ENCODE measurements around the gene GPN1. TPM values are rescaled to one million over a fixed set of nuclear protein-coding genes. Genes with fewer than 3 reads are reported as not detected.
"Not testable (repeated sequence)": the region's sequence is repeated elsewhere in the genome, so short reads cannot be mapped to it uniquely, and the experiment has no call there.

Gene GPN1
- total and polyA plus RNA-seq, 7 donors: 24.2 to 57.1 (median 27.8) TPM

GRCh38 chr2:27615316-27615715 lies 13.5 kb upstream of the GPN1 start:
- Histone ChIP-seq H3K9me3 (no peaks in the 10 kb centered on the region), H3K4me3 (no peak overlapping the region), H3K4me1 (no peaks in the 10 kb centered on the region), H3K27ac (no peak overlapping the region), H3K36me3 (ENCODE audit: insufficient read depth in 1 of 2, low read depth in 1 of 2) (peaks cover 4 to 67% of the 10 kb centered on the region in 2 donors), H3K27me3 (ENCODE audit: insufficient read depth in 3 of 3, low read length in 2 of 3) (no peaks in the 10 kb centered on the region)
- TF ChIP-seq CTCF (IDR thresholded peaks at IDR 0.05): no peak
- ATAC-seq (no peak), DNase-seq (no peak)
- 97 to 98% (median 98%) methylated on average over 3 of the region's 3 CpGs for WGBS, 3 donors
- intact Hi-C loops (cut with DNase I): no loop called here

- ATAC-seq: no peak
- H3K36me3 ChIP-seq (ENCODE audit: insufficient read depth in 1 of 2, low read depth in 1 of 2): peaks cover 3 to 77% of the 10 kb centered on the region in 2 donors
These were observed 7.3 kb upstream of the GPN1 start for GRCh38 chr2:27621524-27621923.

GRCh38 chr2:27622921-27623384 lies 5.9 kb upstream of the GPN1 start:
- WGBS, 3 donors: 84 to 91% (median 90%) methylated on average over 3 of the region's 3 CpGs
- TF ChIP-seq CTCF (IDR thresholded peaks at IDR 0.05): no peak
- Histone ChIP-seq H3K4me3 (no peak overlapping the region), H3K27me3 (ENCODE audit: insufficient read depth in 3 of 3, low read length in 2 of 3) (no peaks in the 10 kb centered on the region), H3K36me3 (ENCODE audit: insufficient read depth in 1 of 2, low read depth in 1 of 2) (peaks cover 3 to 62% of the 10 kb centered on the region in 2 donors), H3K4me1 (peaks cover 3% of the 10 kb centered on the region), H3K27ac (no peak overlapping the region), H3K9me3 (no peaks in the 10 kb centered on the region)
- ATAC-seq (no peak), DNase-seq (no peak)
- intact Hi-C loops (cut with DNase I): loop anchor here in 1 of 2 donors (10.0 kb wide), 1 partner anchor 128 kb away; the partner anchor contains the start of genes FNDC4 and GCKR

More at GRCh38 chr2:27621524-27621923, 7.3 kb upstream of the GPN1 start:
- DNase-seq: no peak
- 69 to 81% (median 78%) methylated on average over 1 of the region's 1 CpG for WGBS, 3 donors
- Histone ChIP-seq H3K4me3 (no peak overlapping the region), H3K27me3 (ENCODE audit: insufficient read depth in 3 of 3, low read length in 2 of 3) (no peaks in the 10 kb centered on the region), H3K4me1 (peaks cover 3% of the 10 kb centered on the region), H3K27ac (no peak overlapping the region), H3K9me3 (no peaks in the 10 kb centered on the region)
- TF ChIP-seq CTCF (IDR thresholded peaks at IDR 0.05): no peak
- intact Hi-C loops (cut with DNase I): loop anchor here in 1 of 2 donors (10.0 kb wide), 1 partner anchor 127 kb away; the partner anchor contains the start of genes FNDC4 and GCKR

GRCh38 chr2:27624943-27625342 lies 3.9 kb upstream of the GPN1 start:
- Histone ChIP-seq H3K4me3 (no peak overlapping the region), H3K36me3 (ENCODE audit: insufficient read depth in 1 of 2, low read depth in 1 of 2) (peaks cover 3 to 45% of the 10 kb centered on the region in 2 donors), H3K4me1 (peaks cover 7% of the 10 kb centered on the region), H3K27ac (no peak overlapping the region), H3K27me3 (ENCODE audit: insufficient read depth in 3 of 3, low read length in 2 of 3) (no peaks in the 10 kb centered on the region), H3K9me3 (no peaks in the 10 kb centered on the region)
- ATAC-seq: no peak
- DNase-seq: no peak
- no peak for TF ChIP-seq CTCF (IDR thresholded peaks at IDR 0.05)
- intact Hi-C loops (cut with DNase I): loop anchor here (5.0 to 10.0 kb wide), 3 partner anchors 37 to 133 kb away; partner anchors contain the start of genes FNDC4 (in 1 of the 2), GCKR (in 1 of the 2), SLC4A1AP (in 1 of the 2) and SUPT7L (in 1 of the 2)

GRCh38 chr2:27626323-27626722 lies 2.5 kb upstream of the GPN1 start:
- not testable (repeated sequence) for H3K4me1 ChIP-seq; H3K27me3 ChIP-seq (ENCODE audit: insufficient read depth in 3 of 3, low read length in 2 of 3); DNase-seq; H3K9me3 ChIP-seq; H3K4me3 ChIP-seq; ATAC-seq; H3K27ac ChIP-seq
- intact Hi-C loops (cut with DNase I): loop anchor here (5.0 to 10.0 kb wide), 3 partner anchors 36 to 134 kb away; partner anchors contain the start of genes FNDC4 (in 1 of the 2), GCKR (in 1 of the 2), SLC4A1AP (in 1 of the 2) and SUPT7L (in 1 of the 2)
- 85 to 89% (median 89%) methylated on average over 1 of the region's 1 CpG for WGBS, 3 donors
- H3K36me3 ChIP-seq (ENCODE audit: insufficient read depth in 1 of 2, low read depth in 1 of 2): peaks cover 5 to 46% of the 10 kb centered on the region in 2 donors

GRCh38 chr2:27626921-27627320 lies 1.9 kb upstream of the GPN1 start:
- DNase-seq; H3K27me3 ChIP-seq (ENCODE audit: insufficient read depth in 3 of 3, low read length in 2 of 3); ATAC-seq; H3K27ac ChIP-seq; H3K4me3 ChIP-seq; H3K4me1 ChIP-seq; H3K9me3 ChIP-seq: not testable (repeated sequence)
- 50 to 68% (median 57%) methylated on average over 3 of the region's 3 CpGs for WGBS, 3 donors
- intact Hi-C loops (cut with DNase I): loop anchor here (5.0 to 10.0 kb wide), 3 partner anchors 35 to 135 kb away; partner anchors contain the start of genes FNDC4 (in 1 of the 2), GCKR (in 1 of the 2), SLC4A1AP (in 1 of the 2) and SUPT7L (in 1 of the 2)
- peaks cover 2 to 46% of the 10 kb centered on the region in 2 donors for H3K36me3 ChIP-seq (ENCODE audit: insufficient read depth in 1 of 2, low read depth in 1 of 2)
